Stimulated activated CD4-positive, alpha-beta T cell treated with anti-CD3 and anti-CD28 coated beads, TNF-alpha, amount 100 ng/mL, for 4 hours (primary cell): ENCODE measurements around the gene DDO.
"Not testable (repeated sequence)": the region's sequence is repeated elsewhere in the genome, so short reads cannot be mapped to it uniquely, and the experiment has no call there.

ENCODE experiments used
- DNase-seq, 3 experiments: peaks; one replicate each; pipeline ENCODE4 v3.0.0-alpha.2; 2020; ENCODE audit warnings: low read depth in 3 of 3

DDO gene

GRCh38 chr6:110368284-110368683 lies 47.1 kb downstream of the DDO start:
- DNase-seq: no peak

- DNase-seq: no peak
Measured at GRCh38 chr6:110367825-110368224, 47.5 kb downstream of the DDO start.

DNA sequence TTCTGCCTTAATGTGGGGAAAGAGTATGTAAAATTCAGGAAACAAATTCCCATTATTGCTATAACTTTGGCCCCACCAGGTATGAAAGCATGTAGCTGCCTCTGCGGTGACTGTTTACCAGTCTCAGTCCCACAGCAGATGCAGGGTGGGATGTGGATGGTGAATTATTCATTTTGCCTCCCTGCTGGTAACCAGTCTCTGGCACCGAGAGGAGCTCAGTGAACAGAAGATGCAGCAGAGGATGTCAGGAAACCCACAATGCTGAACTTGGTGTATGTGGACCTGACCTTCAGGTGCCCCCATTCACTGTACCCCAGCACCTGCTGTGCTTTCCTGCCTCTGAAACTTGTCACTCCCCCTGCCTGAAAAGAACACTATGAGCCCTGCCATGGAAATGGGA lies 48.4 kb downstream of the DDO start:
- DNase-seq: no peak

DNA sequence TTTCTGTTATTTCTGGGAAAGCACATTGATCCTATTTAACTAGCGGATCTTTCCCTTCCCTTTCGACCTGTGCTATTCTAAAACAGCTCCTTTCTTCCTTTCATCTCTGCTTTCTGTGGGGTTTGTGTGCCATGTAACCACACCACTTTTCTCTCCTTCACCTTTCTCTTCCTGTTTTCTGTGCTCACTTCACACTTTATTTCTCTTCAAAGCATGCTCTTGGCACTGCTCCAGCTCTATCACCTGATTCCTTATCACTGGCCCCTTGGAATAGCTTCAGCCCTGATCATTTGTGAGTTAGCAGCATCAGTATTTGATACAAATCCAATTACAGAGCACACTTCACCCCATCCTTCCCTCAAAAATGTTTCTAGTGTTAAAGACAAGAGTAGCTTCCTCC lies 49.1 kb downstream of the DDO start:
- no peak for DNase-seq

- no peak for DNase-seq
Measured at GRCh38 chr6:110364364-110365105, 50.8 kb downstream of the DDO start.

DNA sequence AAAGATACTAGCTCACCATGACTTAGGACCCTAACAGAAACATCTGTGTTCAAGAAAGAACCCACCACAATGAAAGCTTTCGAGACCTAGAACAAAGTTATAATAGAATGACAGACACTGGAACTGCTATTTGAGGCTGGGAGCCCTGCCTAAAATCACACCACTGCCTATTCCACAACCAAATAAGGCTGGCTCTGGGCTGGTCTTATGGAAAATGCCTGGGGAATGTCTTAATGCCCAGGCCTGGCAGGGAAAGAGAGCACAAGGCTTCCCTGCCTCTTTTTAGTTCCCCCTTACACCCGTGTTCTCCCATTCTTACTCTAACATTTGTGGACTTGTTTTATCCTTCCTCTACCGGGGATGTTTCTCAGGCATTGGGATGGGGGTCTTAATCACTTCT lies 51.6 kb downstream of the DDO start:
- DNase-seq: no peak

DNA sequence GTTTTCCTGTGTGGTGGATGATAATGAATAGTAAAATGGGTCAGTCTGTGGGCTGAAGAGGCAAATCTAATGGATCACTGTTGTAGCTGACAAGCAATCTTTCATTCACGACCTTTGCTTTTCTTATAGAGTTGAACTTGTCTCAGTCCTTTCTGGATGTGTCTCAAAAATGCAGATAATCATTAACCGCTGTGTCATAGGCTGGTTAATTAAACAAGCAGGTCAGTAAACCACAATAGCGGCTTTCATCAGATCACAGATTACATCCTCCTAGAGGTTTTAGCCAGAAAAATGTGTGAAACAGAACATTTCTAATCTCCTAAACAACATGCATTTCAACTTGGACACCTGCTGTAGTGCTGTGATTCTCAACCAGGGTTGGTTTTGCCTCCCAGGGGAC lies 54.7 kb downstream of the DDO start:
- DNase-seq: no peak

- no peak for DNase-seq
Measured at GRCh38 chr6:110359556-110359955, 55.8 kb downstream of the DDO start.

DNA sequence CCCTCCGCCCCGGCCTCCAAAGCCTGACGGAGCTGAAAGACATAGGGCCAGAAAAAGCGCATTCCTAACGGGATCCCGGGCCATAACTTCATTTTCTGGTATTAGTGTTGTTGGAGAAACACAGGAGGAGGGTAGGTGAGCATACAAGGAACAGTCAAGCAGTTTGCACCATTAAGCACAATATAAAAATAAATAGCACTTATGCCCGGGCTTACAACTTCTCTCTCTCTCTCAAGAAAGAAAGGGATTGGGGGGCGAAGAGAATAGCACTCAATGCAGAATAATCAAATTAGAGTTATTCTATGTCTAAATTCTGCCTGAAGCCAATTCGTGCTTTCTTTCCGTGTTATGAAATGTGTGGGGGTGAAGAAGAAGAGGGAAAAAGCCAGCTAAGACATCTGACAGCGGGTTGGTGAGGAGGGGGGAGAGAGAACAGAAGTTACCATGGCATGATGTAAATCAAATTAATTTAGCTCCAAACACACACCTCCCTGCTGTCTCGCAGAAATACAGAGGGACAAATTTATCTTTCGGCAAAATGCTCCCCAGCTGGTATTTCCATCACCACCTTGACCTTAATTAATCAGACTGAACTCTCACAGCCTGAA lies 56.7 kb downstream of the DDO start:
- no peak for DNase-seq

GRCh38 chr6:110357664-110358552 lies 57.5 kb downstream of the DDO start, which contains the start of gene METTL24:
Gene METTL24, minus strand, starts transcription at chr6:110358349. Its CDS starts 77 bp downstream, at chr6:110358272.
- no peak for DNase-seq

- DNase-seq: no peak
Measured at GRCh38 chr6:110357298-110357663, 58.1 kb downstream of the DDO start.

- no peak for DNase-seq
Measured at GRCh38 chr6:110356778-110357177, 58.6 kb downstream of the DDO start.

- no peak for DNase-seq
Measured at GRCh38 chr6:110355727-110356126, 59.6 kb downstream of the DDO start.

GRCh38 chr6:110355022-110355421 lies 60.4 kb downstream of the DDO start:
- no peak for DNase-seq

DNA sequence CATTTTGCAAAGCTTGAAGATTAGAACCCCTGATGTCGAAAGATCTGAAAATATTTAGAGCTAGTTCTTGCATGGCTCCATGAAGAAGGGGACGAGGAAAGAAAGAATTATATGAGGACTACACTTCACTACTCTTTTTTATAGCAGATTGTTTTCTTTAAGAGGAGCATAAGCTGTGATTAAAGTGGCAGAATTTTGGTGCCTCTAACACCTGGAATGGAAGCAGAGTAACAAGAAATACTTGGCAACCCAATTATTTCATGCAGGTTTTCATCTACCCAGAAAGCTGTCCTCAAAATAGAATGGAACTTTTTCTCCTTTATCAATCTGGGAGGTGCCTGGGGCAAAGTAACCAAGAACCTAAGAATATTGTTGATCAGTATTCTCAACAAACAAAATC lies 61.2 kb downstream of the DDO start:
- no peak for DNase-seq

- DNase-seq: no peak
Measured at GRCh38 chr6:110353457-110354001, 61.8 kb downstream of the DDO start.

- DNase-seq: no peak
Measured at GRCh38 chr6:110352563-110353262, 62.7 kb downstream of the DDO start.

DNA sequence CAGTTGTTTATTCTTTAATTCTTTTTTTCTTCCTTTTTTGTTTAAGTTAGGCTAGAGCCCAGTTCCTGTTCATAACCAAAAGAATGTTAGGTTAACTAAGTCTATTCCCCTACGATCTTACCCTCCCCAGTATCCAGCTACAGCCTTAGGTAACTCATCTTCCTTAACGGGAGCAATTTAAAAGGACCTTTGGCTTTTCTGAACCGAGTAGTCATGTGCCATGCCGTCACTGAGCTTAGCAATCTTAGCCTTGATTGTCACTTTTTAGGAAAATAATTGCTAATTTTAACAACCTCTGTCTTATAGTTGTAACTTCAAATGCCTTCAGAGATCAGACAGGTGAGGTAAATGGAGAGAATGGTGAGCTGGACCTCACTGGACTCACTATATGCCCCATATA lies 63.4 kb downstream of the DDO start:
- no peak for DNase-seq

- no peak for DNase-seq
Measured at GRCh38 chr6:110351546-110351945, 63.8 kb downstream of the DDO start.

- DNase-seq: not testable (repeated sequence)
Measured at GRCh38 chr6:110350593-110350992, 64.8 kb downstream of the DDO start.

GRCh38 chr6:110348961-110349690 lies 66.2 kb downstream of the DDO start:
- no peak for DNase-seq
